Kidney (tissue), 14 donors: ENCODE results near the gene CYP4B1. TPM values are rescaled to one million over a fixed set of nuclear protein-coding genes. Genes with fewer than 3 reads are reported as not detected.

Experiments used
- DNase-seq, 5 donors: peaks; one replicate each; pipeline ENCODE4 v3.0.0-alpha.2; 2013 to 2020
- FAIRE-seq: peaks from 2 replicates; lab custom pipeline; 2012; peaks lifted over from hg19 to GRCh38; lab: Jason Lieb, UNC
- H3K27ac ChIP-seq, 2 donors: one replicate each; pipeline ENCODE4 v1.7.0; 2013; ENCODE audit warnings: low read depth in 2 of 2, low read length in 2 of 2, inconsistent platforms in 1 of 2
- H3K27me3 ChIP-seq: one replicate; pipeline ENCODE4 v1.7.1; 2013; ENCODE audit warnings: low read length, inconsistent platforms; ENCODE audit not compliant: control insufficient read depth, insufficient read depth
- H3K36me3 ChIP-seq, 3 donors: one replicate each; pipeline versions ENCODE4 v1.7.0 to v1.7.1; 2013; ENCODE audit warnings: low read length in 3 of 3, control low read depth in 1 of 3, inconsistent platforms in 1 of 3; ENCODE audit not compliant: insufficient read depth in 3 of 3, control insufficient read depth in 2 of 3
- H3K4me1 ChIP-seq, 3 donors: one replicate each; pipeline versions ENCODE4 v1.7.0 to v1.7.1; 2013; ENCODE audit warnings: low read length in 3 of 3, inconsistent platforms in 1 of 3, low read depth in 1 of 3; ENCODE audit not compliant: control insufficient read depth in 2 of 3, insufficient read depth in 2 of 3
- H3K4me3 ChIP-seq, 3 donors: one replicate each; pipeline versions ENCODE4 v1.7.0 to v1.8.1; 2013; ENCODE audit warnings: low read length in 3 of 3, control low read depth in 1 of 3, inconsistent platforms in 1 of 3
- H3K9ac ChIP-seq, 3 donors: one replicate each; pipeline versions ENCODE4 v1.7.0 to v1.7.1; 2013; ENCODE audit warnings: low read length in 3 of 3, control low read depth in 1 of 3, inconsistent platforms in 1 of 3
- H3K9me3 ChIP-seq, 3 donors: one replicate each; pipeline versions ENCODE4 v1.7.0 to v1.7.1; 2013; ENCODE audit warnings: low read length in 3 of 3, control low read depth in 1 of 3, inconsistent platforms in 1 of 3; ENCODE audit not compliant: control insufficient read depth in 2 of 3, insufficient read depth in 1 of 3
- intact Hi-C: fragments of 100-400 bp; cut with DNase I; formaldehyde crosslinking; loops from one replicate; pipeline ENCODE4 v1.11.1; 2022
- polyA plus RNA-seq: library from polyadenylated mRNA; stranded (reverse); fragments of 350-450 nt; fragmentation: Illumina TruSeq; extraction: RNeasy Lipid Tissue Mini Kit (QIAGEN cat#74804); gene quantifications from one replicate; pipeline ENCODE4 v1.2.3, GENCODE V29; 2014; ENCODE audit warnings: low read depth, low replicate concordance; ENCODE audit not compliant: insufficient read depth
- total RNA-seq: library from RNA; stranded (reverse); fragmentation: NEBNext Ultra II Directional; extraction: Animal tissue kit (Norgen Biotek cat#: 25700); gene quantifications from one replicate; pipeline ENCODE4 v1.2.1, GENCODE V29; 2021
- TF ChIP-seq, protein P1 (sequence below): IDR thresholded peaks from 3 replicates; pipeline ENCODE4 v1.5.1; 2012; ENCODE audit warnings: mild to moderate bottlenecking, moderate library complexity, borderline replicate concordance; ENCODE audit not compliant: insufficient read depth; ENCODE audit errors: extremely low read depth
- donor health status: control.
- donor health status: control.
- donor health status: control.
- donor health status: control.
- donor health status: control.
- donor health status: DM: yes; HTN: yes; CAD: no.
- donor health status: Normal renal cell carcinoma (clear cell type).

Gene CYP4B1
- total and polyA plus RNA-seq, 2 donors from 2014 or later = 3.3 to 4.8 TPM

DNA sequence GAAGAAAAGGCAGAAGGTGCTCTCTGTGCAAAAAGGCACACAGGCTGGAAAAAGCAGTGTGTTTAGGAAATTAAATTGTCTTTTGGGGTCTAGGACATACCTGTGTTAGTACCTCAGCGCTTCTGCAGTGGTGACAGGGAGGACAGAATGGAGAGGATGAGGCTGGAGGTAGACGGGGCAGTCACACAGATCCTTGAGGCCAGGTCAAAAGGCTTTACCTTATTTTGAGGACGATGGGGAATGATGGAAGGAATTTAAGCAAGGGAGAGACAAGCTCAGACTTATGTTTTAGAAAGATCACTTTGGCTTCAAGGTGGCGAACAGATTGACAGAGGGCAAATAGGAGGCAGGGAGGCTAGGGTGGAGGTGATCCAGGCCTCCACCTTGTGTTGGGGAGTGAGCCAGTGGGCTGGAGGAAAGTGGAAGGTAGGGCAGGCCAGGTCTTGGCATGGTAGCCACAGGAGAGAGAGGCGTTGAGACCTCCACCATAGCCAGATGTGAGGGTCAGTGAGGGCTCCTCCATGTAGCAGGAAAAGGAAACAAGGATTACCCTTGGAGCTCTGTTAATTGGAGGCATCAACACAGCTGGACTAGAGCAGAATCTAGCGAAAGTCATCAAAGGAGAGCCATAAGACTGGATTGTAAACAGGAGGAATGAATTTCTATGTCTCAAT is 4.2 kb downstream of the CYP4B1 start:
- intact Hi-C loops = no loop called here
- no peaks in the 10 kb centered on the region for H3K36me3 ChIP-seq
- H3K4me3 ChIP-seq = no peak overlapping the region
- no peak for DNase-seq
- H3K27ac ChIP-seq = no peak overlapping the region
- no peak for FAIRE-seq
- peaks cover 0 to 29% (median 27%) of the 10 kb centered on the region in 3 donors for H3K4me1 ChIP-seq
- TF ChIP-seq, protein P1, sequence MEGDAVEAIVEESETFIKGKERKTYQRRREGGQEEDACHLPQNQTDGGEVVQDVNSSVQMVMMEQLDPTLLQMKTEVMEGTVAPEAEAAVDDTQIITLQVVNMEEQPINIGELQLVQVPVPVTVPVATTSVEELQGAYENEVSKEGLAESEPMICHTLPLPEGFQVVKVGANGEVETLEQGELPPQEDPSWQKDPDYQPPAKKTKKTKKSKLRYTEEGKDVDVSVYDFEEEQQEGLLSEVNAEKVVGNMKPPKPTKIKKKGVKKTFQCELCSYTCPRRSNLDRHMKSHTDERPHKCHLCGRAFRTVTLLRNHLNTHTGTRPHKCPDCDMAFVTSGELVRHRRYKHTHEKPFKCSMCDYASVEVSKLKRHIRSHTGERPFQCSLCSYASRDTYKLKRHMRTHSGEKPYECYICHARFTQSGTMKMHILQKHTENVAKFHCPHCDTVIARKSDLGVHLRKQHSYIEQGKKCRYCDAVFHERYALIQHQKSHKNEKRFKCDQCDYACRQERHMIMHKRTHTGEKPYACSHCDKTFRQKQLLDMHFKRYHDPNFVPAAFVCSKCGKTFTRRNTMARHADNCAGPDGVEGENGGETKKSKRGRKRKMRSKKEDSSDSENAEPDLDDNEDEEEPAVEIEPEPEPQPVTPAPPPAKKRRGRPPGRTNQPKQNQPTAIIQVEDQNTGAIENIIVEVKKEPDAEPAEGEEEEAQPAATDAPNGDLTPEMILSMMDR = no peak
- H3K9me3 ChIP-seq = no peaks in the 10 kb centered on the region
- no peaks in the 10 kb centered on the region for H3K27me3 ChIP-seq
- no peak overlapping the region for H3K9ac ChIP-seq

DNA sequence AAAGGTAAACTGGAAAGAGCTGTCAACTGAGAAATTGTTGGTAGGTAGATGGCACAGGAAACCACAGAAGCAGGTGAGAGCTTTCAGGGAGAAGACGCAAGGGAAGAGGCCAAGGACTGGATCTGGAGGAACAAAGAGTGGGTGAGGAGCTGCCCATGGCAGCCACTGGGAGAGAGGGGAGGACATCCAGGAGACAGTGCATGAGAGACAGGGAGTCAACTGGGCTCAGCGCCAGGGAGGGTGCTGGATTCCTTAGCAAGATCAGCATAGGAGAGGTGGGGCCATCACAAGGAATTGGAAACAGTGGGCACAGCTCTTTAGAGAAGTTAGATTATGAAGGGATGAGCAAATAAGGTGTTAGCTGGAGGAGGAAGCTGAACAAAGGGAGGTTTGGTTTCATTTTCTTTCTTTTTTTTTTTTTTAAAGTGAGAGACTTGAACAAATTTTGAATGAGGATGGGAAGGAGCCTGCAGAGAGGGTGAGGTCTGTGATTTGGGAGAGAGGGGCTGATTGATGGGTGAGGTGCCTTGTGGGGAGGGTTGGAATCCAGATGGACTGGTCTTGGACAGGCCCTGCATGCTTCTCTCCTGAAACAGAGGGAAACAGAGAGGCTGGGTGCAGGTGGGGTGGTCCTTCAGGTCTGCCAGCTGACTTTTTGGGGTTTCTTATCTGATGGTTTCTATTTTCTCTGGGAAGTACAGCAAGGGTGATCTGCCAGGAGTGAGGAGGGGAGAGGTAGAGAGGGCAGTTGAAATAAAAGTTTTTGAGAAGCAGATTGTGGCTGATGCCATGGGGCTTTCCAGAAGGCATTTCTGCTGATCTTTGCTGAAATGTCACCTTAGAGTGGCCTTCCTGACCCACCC is 5.4 kb downstream of the CYP4B1 start:
- FAIRE-seq = no peak
- intact Hi-C loops = no loop called here

DNA sequence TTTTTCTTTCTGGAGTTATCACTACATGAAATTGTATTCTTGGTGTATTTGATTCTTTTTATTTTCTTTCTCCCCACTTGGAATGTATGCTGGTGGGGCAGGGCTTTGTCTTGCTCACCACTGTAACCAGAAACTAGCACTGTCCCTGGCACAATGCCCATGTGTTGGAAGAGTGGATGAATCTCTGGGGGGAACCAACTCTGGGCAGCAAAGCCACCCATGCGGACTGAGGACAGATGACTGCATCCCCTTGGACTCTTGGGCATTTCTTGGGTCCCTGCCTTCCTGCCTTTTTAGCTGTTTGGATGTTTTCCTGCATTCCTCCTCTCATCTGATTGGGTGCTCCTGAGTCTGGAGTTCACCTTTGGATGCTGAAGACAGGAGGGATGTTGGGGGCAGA is 6.1 kb downstream of the CYP4B1 start:
- no peaks in the 10 kb centered on the region for H3K36me3 ChIP-seq
- no peaks in the 10 kb centered on the region for H3K27me3 ChIP-seq
- H3K4me1 ChIP-seq = peaks cover 0 to 30% (median 25%) of the 10 kb centered on the region in 3 donors
- H3K9me3 ChIP-seq = no peaks in the 10 kb centered on the region
- DNase-seq (no peak), FAIRE-seq (no peak)
- no peak overlapping the region for H3K27ac ChIP-seq
- no peak overlapping the region for H3K9ac ChIP-seq
- H3K4me3 ChIP-seq = no peak overlapping the region
- TF ChIP-seq, protein P1 = no peak
- intact Hi-C loops = no loop called here

More for the DNA sequence above, 5.4 kb downstream of the CYP4B1 start:
- no peak overlapping the region for H3K4me3 ChIP-seq
- H3K4me1 ChIP-seq = peaks cover 0 to 30% (median 25%) of the 10 kb centered on the region in 3 donors
- no peaks in the 10 kb centered on the region for H3K36me3 ChIP-seq
- no peaks in the 10 kb centered on the region for H3K27me3 ChIP-seq
- no peaks in the 10 kb centered on the region for H3K9me3 ChIP-seq
- DNase-seq = no peak
- no peak overlapping the region for H3K27ac ChIP-seq
- TF ChIP-seq, protein P1 = no peak
- H3K9ac ChIP-seq = no peak overlapping the region
